ENCODE data around the gene CCBE1.

GRCh38 chr18:59721931-59722330, 24.7 kb upstream of the CCBE1 start:
- TF ChIP-seq CTCF (IDR thresholded peaks at IDR 0.05; ENCODE audit: insufficient read depth, low read length): no peak
- TF ChIP-seq POLR2AphosphoS5 (IDR thresholded peaks at IDR 0.05; ENCODE audit: low read depth): no peak
- TF ChIP-seq GABPA (IDR thresholded peaks at IDR 0.05; ENCODE audit: low read depth): no peak
- no peak for TF ChIP-seq SPI1 (IDR thresholded peaks at IDR 0.05; ENCODE audit: borderline replicate concordance, low read depth)
- no peak for TF ChIP-seq REST (IDR thresholded peaks at IDR 0.05; ENCODE audit: insufficient replicate concordance, low read depth)

All from HL-60 (cell line).